A673 (cell line): ENCODE data around the gene CAPN11. TPM values are rescaled to one million over a fixed set of nuclear protein-coding genes. Genes with fewer than 3 reads are reported as not detected.
"Not testable (repeated sequence)": the region's sequence is repeated elsewhere in the genome, so short reads cannot be mapped to it uniquely, and the experiment has no call there.

Experiments
- BruUV-seq: library from RNA; stranded (reverse); fragments of 400-500 nt; replicated peaks from 2 replicates; lab custom pipeline; 2021; lab: Mats Ljungman, UMichigan
- CTCF ChIA-PET: fragments of 300-600 bp; sonication (Branson Sonifier 250); formaldehyde crosslinking; loops from one replicate; lab custom pipeline; 2022; ENCODE audit warnings: antibody characterized with exemption; lab: Charles Lee
- POLR2A ChIA-PET: fragments of 300-600 bp; sonication (Branson Sonifier 250); formaldehyde crosslinking; loops from one replicate; lab custom pipeline; 2022; ENCODE audit warnings: antibody characterized with exemption; ENCODE audit not compliant: low non-redundant PET; lab: Charles Lee
- DNase-seq: peaks from one replicate; pipeline ENCODE4 v3.0.0-alpha.2; 2015; ENCODE audit warnings: low spot score
- H3K27ac ChIP-seq: fragments of 200-600 bp; sonication (generic); 2 replicates; pipeline ENCODE4 v1.5.1; 2016; ENCODE audit warnings: mixed run types, low read depth, mild to moderate bottlenecking, mixed read lengths, antibody characterized with exemption, low read length; ENCODE audit not compliant: poor library complexity, severe bottlenecking
- H3K27me3 ChIP-seq: fragments of 200-600 bp; sonication (generic); replicated peaks from 2 replicates; pipeline ENCODE4 v1.6.1; 2017; ENCODE audit warnings: mixed run types, low read depth, mild to moderate bottlenecking, mixed read lengths, antibody characterized with exemption, low read length; ENCODE audit not compliant: insufficient read depth, poor library complexity
- H3K36me3 ChIP-seq: fragments of 200-600 bp; sonication (generic); 2 replicates; pipeline ENCODE4 v1.6.1; 2016; ENCODE audit warnings: mixed run types, mild to moderate bottlenecking, mixed read lengths, antibody characterized with exemption, low read length; ENCODE audit not compliant: insufficient read depth, poor library complexity, severe bottlenecking
- H3K4me1 ChIP-seq: fragments of 200-600 bp; sonication (generic); 2 replicates; pipeline ENCODE4 v1.6.1; 2017; ENCODE audit warnings: mixed run types, mild to moderate bottlenecking, mixed read lengths, antibody characterized with exemption, low read length; ENCODE audit not compliant: insufficient read depth, poor library complexity, severe bottlenecking
- H3K4me3 ChIP-seq: fragments of 200-600 bp; sonication (generic); 2 replicates; pipeline ENCODE4 v1.5.1; 2016; ENCODE audit warnings: low read depth, mixed run types, mild to moderate bottlenecking, mixed read lengths, low read length; ENCODE audit not compliant: poor library complexity, severe bottlenecking
- H3K9me3 ChIP-seq: fragments of 200-600 bp; sonication (generic); 2 replicates; pipeline ENCODE4 v1.6.1; 2016; ENCODE audit warnings: mixed run types, low read depth, mild to moderate bottlenecking, mixed read lengths, antibody characterized with exemption, low read length; ENCODE audit not compliant: poor library complexity, severe bottlenecking
- EZH2 ChIP-seq: fragments of 200-600 bp; sonication (generic); IDR thresholded peaks from 2 replicates; pipeline ENCODE4 v1.6.1; 2017; ENCODE audit warnings: borderline replicate concordance, low read depth, mild to moderate bottlenecking, mixed read lengths, antibody characterized with exemption, low read length; ENCODE audit not compliant: poor library complexity, severe bottlenecking
- intact Hi-C: fragments of 100-400 bp; cut with micrococcal nuclease; formaldehyde crosslinking; loops from one replicate; pipeline ENCODE4 v1.10.0; 2022; ENCODE audit not compliant: unreplicated experiment
- total RNA-seq: library from RNA; stranded (reverse); gene quantifications from 2 replicates; pipeline ENCODE4 v1.2.3, GENCODE V29; 2021
- TF ChIP-seq, protein P1 (sequence below): fragments of 300-800, 200-600 bp; sonication (generic); conservative IDR thresholded peaks from 2 replicates; pipeline ENCODE4 v1.5.1; 2017; ENCODE audit warnings: low read depth, mild to moderate bottlenecking, antibody characterized with exemption, low read length, moderate library complexity, mixed read lengths

The CAPN11 gene
- total RNA-seq, 1 experiment from 2014 or later = not detected

DNA sequence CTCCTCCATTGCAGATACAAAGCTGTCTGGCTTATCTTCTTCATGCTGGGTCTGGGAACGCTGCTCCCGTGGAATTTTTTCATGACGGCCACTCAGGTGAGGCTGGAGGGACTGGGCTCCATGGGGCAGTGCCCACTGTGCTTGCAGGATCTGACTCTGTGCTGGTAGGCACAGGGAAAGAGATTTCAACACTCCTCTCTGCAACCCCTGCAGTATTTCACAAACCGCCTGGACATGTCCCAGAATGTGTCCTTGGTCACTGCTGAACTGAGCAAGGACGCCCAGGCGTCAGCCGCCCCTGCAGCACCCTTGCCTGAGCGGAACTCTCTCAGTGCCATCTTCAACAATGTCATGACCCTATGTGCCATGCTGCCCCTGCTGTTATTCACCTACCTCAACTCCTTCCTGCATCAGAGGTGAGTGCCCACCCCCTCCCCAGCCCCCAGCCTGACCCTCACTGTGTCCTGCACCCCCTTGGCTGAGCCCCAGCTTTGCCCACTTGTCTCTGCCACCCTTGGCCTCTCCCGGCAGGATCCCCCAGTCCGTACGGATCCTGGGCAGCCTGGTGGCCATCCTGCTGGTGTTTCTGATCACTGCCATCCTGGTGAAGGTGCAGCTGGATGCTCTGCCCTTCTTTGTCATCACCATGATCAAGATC, 70.9 kb downstream of the CAPN11 start:
- H3K9me3 ChIP-seq = no peaks in the 10 kb centered on the region
- H3K36me3 ChIP-seq = peaks cover 38% of the 10 kb centered on the region
- intact Hi-C loops = no loop called here
- ChIA-PET CTCF (no interaction called here), POLR2A (no interaction called here)
- no TSS peak for BruUV-seq
- TF ChIP-seq, protein P1, sequence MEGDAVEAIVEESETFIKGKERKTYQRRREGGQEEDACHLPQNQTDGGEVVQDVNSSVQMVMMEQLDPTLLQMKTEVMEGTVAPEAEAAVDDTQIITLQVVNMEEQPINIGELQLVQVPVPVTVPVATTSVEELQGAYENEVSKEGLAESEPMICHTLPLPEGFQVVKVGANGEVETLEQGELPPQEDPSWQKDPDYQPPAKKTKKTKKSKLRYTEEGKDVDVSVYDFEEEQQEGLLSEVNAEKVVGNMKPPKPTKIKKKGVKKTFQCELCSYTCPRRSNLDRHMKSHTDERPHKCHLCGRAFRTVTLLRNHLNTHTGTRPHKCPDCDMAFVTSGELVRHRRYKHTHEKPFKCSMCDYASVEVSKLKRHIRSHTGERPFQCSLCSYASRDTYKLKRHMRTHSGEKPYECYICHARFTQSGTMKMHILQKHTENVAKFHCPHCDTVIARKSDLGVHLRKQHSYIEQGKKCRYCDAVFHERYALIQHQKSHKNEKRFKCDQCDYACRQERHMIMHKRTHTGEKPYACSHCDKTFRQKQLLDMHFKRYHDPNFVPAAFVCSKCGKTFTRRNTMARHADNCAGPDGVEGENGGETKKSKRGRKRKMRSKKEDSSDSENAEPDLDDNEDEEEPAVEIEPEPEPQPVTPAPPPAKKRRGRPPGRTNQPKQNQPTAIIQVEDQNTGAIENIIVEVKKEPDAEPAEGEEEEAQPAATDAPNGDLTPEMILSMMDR = no peak
- TF ChIP-seq EZH2 = no peak
- DNase-seq = no peak
- no peaks in the 10 kb centered on the region for H3K27me3 ChIP-seq
- no peak overlapping the region for H3K27ac ChIP-seq
- H3K4me3 ChIP-seq = no peak overlapping the region
- H3K4me1 ChIP-seq = peaks cover 17% of the 10 kb centered on the region

GRCh38 chr6:44230034-44230675, 71.5 kb downstream of the CAPN11 start:
- intact Hi-C loops = no loop called here
- ChIA-PET POLR2A (no interaction called here), CTCF (no interaction called here)
- DNase-seq = no peak
- Histone ChIP-seq H3K36me3 (peaks cover 38% of the 10 kb centered on the region), H3K27me3 (no peaks in the 10 kb centered on the region), H3K27ac (no peak overlapping the region), H3K4me1 (peaks cover 18% of the 10 kb centered on the region), H3K4me3 (no peak overlapping the region), H3K9me3 (no peaks in the 10 kb centered on the region)
- TF ChIP-seq EZH2 = no peak
- TF ChIP-seq, protein P1 = no peak
- no TSS peak for BruUV-seq

DNA sequence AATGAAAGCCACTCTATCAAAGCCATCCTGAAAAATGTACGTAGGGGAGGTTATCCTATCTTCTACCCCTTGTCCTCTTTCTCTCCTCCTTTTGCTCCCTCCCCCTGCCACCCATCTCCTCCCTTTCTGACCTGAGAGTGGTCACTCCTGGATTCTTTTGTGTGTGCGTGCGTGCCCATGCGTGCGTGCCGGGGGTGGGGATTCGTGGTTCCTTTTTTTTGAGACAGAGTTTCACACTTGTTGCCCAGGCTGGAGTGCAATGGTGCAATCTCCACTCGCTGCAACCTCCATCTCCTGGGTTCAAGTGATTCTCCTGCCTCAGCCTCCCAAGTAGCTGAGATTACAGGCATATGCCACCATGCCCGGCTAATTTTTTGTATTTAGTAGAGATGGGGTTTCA, 72.8 kb downstream of the CAPN11 start:
- CTCF ChIA-PET, H3K27ac ChIP-seq, H3K9me3 ChIP-seq, H3K4me1 ChIP-seq, intact Hi-C loops, BruUV-seq, POLR2A ChIA-PET, H3K4me3 ChIP-seq, DNase-seq, H3K27me3 ChIP-seq: not testable (repeated sequence)
- H3K36me3 ChIP-seq = peaks cover 38% of the 10 kb centered on the region
